Peyer's patch (tissue), 4 donors: ENCODE results near the gene IKZF2. TPM values are rescaled to one million over a fixed set of nuclear protein-coding genes. Genes with fewer than 3 reads are reported as not detected.

Source experiments
- DNase-seq, 3 donors: peaks; one replicate each; pipeline ENCODE4 v3.0.0-alpha.2; 2017 to 2019
- H3K27ac ChIP-seq, 4 donors: fragments of 200-600 bp; sonication (generic); one replicate each; pipeline ENCODE4 v1.5.1; 2016 to 2019
- H3K27me3 ChIP-seq, 2 donors: fragments of 200-600 bp; sonication (generic); one replicate each; pipeline ENCODE4 v1.5.1; 2019
- H3K36me3 ChIP-seq, 3 donors: fragments of 200-600 bp; sonication (generic); one replicate each; pipeline ENCODE4 v1.5.1; 2016 to 2019
- H3K4me1 ChIP-seq, 4 donors: fragments of 200-600 bp; sonication (generic); one replicate each; pipeline ENCODE4 v1.5.1; 2016 to 2019
- H3K4me3 ChIP-seq, 4 donors: fragments of 200-600 bp; sonication (generic); 1 replicate in 3 of 4; 2 replicates in 1 of 4; pipeline ENCODE4 v1.5.1; 2016 to 2019; ENCODE audit warnings: mild to moderate bottlenecking in 1 of 4
- H3K9me3 ChIP-seq, 4 donors: fragments of 200-600 bp; sonication (generic); one replicate each; pipeline ENCODE4 v1.5.1; 2016 to 2019; ENCODE audit warnings: mild to moderate bottlenecking in 1 of 4
- POLR2A ChIP-seq, 2 donors: fragments of 450-650 bp; IDR thresholded peaks; one replicate each; pipeline ENCODE4 v1.5.1; 2017; ENCODE audit warnings: antibody characterized with exemption in 2 of 2, mild to moderate bottlenecking in 2 of 2, moderate library complexity in 2 of 2
- total RNA-seq, 4 donors: library from RNA; depleted of rRNA; stranded (reverse); fragments of >200 nt; gene quantifications; one replicate each; pipeline ENCODE4 v1.1.0, GENCODE V29; 2016
- TF ChIP-seq, protein P1 (sequence below), 6 experiments: fragments of 450-650 bp in 4 of 6; fragments of 200-600 bp in 2 of 6; sonication (generic) in 1 of 6; IDR thresholded peaks; one replicate each; pipeline ENCODE4 v1.5.1; 2017 to 2019; ENCODE audit warnings: antibody characterized with exemption in 6 of 6, mild to moderate bottlenecking in 3 of 6, moderate library complexity in 1 of 6

Gene IKZF2
- total RNA-seq, 4 donors from 2014 or later, result 4.2 to 8.3 (median 6.1) TPM

DNA sequence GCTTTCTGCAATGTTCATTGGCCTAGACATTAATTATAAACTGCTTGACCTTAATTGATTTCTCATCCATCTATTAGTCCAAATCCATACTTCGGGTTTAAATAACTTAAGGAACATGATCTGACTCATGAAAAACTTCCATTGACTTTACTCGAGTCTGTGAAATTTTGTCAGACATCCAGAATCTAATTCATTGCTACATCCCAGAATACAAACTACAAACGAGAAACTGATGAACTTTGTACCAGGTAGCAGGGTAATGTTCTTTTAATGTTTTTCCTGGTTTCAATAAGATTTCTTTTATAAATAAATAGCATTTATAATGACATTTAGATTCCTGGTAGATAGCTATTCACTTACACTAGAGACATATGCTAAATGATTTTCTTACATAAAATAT, 36.0 kb upstream of the IKZF2 start:
- Histone ChIP-seq H3K36me3 (no peaks in the 10 kb centered on the region), H3K27me3 (no peaks in the 10 kb centered on the region), H3K4me3 (no peak overlapping the region), H3K9me3 (no peaks in the 10 kb centered on the region), H3K4me1 (no peaks in the 10 kb centered on the region), H3K27ac (no peak overlapping the region)
- DNase-seq, result no peak
- TF ChIP-seq, protein P1, sequence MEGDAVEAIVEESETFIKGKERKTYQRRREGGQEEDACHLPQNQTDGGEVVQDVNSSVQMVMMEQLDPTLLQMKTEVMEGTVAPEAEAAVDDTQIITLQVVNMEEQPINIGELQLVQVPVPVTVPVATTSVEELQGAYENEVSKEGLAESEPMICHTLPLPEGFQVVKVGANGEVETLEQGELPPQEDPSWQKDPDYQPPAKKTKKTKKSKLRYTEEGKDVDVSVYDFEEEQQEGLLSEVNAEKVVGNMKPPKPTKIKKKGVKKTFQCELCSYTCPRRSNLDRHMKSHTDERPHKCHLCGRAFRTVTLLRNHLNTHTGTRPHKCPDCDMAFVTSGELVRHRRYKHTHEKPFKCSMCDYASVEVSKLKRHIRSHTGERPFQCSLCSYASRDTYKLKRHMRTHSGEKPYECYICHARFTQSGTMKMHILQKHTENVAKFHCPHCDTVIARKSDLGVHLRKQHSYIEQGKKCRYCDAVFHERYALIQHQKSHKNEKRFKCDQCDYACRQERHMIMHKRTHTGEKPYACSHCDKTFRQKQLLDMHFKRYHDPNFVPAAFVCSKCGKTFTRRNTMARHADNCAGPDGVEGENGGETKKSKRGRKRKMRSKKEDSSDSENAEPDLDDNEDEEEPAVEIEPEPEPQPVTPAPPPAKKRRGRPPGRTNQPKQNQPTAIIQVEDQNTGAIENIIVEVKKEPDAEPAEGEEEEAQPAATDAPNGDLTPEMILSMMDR (IDR thresholded peaks at IDR 0.05), result no peak
- no peak for TF ChIP-seq POLR2A (IDR thresholded peaks at IDR 0.05)

DNA sequence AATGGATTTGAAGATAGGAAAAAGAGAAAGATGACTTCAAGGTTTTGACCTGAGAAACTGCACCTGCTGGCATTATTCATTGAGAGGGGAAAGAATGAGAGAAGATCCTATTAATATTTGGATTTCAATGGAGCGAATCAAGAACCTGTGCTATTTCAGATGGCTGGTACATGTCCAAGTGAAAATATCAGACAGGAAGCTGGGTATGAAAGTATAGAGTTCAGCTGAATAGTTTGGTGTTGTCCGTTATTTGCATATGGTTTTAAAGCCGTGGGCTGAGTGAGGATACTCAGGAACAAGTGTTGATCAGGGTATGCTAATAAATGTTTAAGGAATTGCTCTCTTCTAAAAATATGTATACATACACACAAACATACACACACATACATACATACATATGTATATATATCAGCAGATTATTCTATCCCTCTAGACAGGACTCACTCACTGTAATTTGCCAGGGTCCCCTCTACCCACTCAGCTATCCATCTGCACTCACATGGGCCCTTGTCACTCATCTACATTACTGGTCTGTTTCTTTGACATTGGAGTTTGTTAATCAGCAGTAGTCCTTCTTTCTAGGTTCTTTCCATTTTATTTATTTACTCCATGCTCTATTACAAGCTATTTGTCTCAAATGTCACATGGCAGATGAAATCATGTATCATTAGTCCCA, 33.9 kb upstream of the IKZF2 start:
- no peak overlapping the region for H3K4me3 ChIP-seq
- no peak overlapping the region for H3K27ac ChIP-seq
- H3K27me3 ChIP-seq, result no peaks in the 10 kb centered on the region
- H3K36me3 ChIP-seq, result no peaks in the 10 kb centered on the region
- H3K4me1 ChIP-seq, result no peaks in the 10 kb centered on the region
- no peaks in the 10 kb centered on the region for H3K9me3 ChIP-seq
- no peak for DNase-seq
- TF ChIP-seq, protein P1 (IDR thresholded peaks at IDR 0.05), result no peak
- TF ChIP-seq POLR2A (IDR thresholded peaks at IDR 0.05), result no peak

DNA sequence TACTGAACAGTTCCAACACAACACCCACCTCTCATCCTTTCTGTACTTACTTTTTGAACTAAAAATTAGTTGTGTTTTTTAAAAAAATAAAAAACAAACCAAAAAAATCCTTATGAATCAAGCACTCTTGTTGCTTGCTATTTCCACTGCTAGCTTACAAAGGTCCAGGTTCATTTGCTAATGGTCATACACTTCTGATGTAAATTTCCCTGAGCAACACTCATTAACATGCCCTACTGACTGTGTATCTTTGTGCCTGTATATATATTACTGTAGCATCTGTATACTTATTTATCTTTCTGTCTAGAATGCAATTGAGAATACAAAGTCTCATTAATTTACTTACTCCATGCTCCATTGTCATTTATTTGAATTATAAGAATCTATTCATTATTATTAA, 30.3 kb upstream of the IKZF2 start:
- Histone ChIP-seq H3K4me3 (no peak overlapping the region), H3K9me3 (no peaks in the 10 kb centered on the region)
- no peak for DNase-seq

DNA sequence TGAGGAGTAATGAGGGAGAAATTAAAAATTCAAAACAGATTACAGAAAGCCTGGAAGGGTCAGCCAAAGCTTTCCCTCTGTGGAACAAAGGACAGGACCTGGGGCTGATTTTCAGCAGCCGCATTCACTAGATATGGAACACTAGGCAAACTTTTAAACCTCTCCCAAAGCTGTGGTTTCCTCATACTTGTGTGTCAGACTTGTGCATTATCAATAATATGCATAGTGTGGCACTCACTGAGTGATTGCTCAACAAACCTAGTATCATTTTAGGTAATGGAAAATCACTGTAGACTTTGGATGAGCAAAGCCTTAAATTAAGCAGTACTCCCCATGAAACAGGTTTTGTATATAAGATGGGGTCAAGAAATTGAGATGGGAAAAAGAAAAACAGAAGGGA, 26.3 kb upstream of the IKZF2 start:
- Histone ChIP-seq H3K4me1 (no peaks in the 10 kb centered on the region), H3K27ac (no peak overlapping the region), H3K4me3 (no peak overlapping the region), H3K36me3 (no peaks in the 10 kb centered on the region), H3K27me3 (no peaks in the 10 kb centered on the region), H3K9me3 (no peaks in the 10 kb centered on the region)
- no peak for DNase-seq
- TF ChIP-seq POLR2A (IDR thresholded peaks at IDR 0.05), result no peak
- TF ChIP-seq, protein P1 (IDR thresholded peaks at IDR 0.05), result no peak

More for the DNA sequence above, 30.3 kb upstream of the IKZF2 start:
- TF ChIP-seq, protein P1 (IDR thresholded peaks at IDR 0.05), result no peak
- no peak for TF ChIP-seq POLR2A (IDR thresholded peaks at IDR 0.05)
- H3K36me3 ChIP-seq, result no peaks in the 10 kb centered on the region
- H3K27ac ChIP-seq, result no peak overlapping the region
- H3K4me1 ChIP-seq, result no peaks in the 10 kb centered on the region
- no peaks in the 10 kb centered on the region for H3K27me3 ChIP-seq

DNA sequence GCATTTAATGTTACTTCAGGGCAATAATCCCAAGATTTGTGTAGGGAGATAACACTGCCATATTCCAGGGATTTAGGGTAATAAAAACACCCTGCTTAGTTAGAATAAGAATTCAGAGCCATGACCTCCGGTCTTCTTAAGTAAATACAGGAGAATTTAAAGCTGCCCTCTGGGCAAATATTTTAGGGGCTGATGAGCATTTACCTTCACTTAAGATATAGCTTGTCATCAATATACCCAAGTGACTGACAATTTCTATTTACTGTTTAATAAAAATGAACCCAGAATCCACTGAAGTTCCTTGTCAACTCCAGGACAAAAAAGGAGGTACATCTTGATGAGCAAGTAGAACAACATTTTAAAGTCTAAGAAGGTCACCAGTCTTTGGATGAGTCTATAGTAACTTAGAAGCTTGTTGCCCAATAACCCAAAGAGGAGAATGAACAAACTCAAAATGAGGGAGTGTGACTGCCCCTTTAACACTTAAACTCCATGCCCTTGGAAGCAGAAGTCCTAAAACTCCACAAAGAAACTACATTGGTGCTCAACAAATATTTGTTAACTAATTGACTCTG, 24.3 kb upstream of the IKZF2 start:
- Histone ChIP-seq H3K36me3 (no peaks in the 10 kb centered on the region), H3K4me3 (no peak overlapping the region), H3K4me1 (no peaks in the 10 kb centered on the region), H3K27me3 (no peaks in the 10 kb centered on the region), H3K9me3 (no peaks in the 10 kb centered on the region), H3K27ac (no peak overlapping the region)
- no peak for TF ChIP-seq POLR2A (IDR thresholded peaks at IDR 0.05)
- TF ChIP-seq, protein P1 (IDR thresholded peaks at IDR 0.05), result no peak
- DNase-seq, result no peak
